Gastrocnemius medialis (tissue), 4 donors: ENCODE results near the gene TXNRD2.

ENCODE experiments used
- POLR2A ChIP-seq, 2 donors: fragments of 450-650 bp; IDR thresholded peaks; one replicate each; pipeline ENCODE4 v1.6.1; 2017; ENCODE audit warnings: antibody characterized with exemption in 2 of 2, mild to moderate bottlenecking in 2 of 2, moderate library complexity in 2 of 2
- TF ChIP-seq, protein P1 (sequence below), 5 experiments: fragments of 450-650 bp in 3 of 5; fragments of 200-600 bp in 2 of 5; sonication (generic) in 2 of 5; IDR thresholded peaks in 4 of 5; conservative IDR thresholded peaks in 1 of 5; 1 replicate in 4 of 5; 2 replicates in 1 of 5; pipeline ENCODE4 v1.5.1; 2016 to 2019; ENCODE audit warnings: antibody characterized with exemption in 5 of 5, mild to moderate bottlenecking in 3 of 5, moderate library complexity in 3 of 5

- TF ChIP-seq, protein P1, sequence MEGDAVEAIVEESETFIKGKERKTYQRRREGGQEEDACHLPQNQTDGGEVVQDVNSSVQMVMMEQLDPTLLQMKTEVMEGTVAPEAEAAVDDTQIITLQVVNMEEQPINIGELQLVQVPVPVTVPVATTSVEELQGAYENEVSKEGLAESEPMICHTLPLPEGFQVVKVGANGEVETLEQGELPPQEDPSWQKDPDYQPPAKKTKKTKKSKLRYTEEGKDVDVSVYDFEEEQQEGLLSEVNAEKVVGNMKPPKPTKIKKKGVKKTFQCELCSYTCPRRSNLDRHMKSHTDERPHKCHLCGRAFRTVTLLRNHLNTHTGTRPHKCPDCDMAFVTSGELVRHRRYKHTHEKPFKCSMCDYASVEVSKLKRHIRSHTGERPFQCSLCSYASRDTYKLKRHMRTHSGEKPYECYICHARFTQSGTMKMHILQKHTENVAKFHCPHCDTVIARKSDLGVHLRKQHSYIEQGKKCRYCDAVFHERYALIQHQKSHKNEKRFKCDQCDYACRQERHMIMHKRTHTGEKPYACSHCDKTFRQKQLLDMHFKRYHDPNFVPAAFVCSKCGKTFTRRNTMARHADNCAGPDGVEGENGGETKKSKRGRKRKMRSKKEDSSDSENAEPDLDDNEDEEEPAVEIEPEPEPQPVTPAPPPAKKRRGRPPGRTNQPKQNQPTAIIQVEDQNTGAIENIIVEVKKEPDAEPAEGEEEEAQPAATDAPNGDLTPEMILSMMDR (IDR thresholded peaks at IDR 0.05 in 4 of 5, conservative IDR thresholded peaks at IDR 0.05 in 1 of 5), result no peak
- TF ChIP-seq POLR2A (IDR thresholded peaks at IDR 0.05), result no peak
These were observed 49.2 kb downstream of the TXNRD2 start for GRCh38 chr22:19892257-19892879.
